T-helper 17 cell (primary cell): Measurements from ENCODE around the gene KRTAP2-4. TPM values are rescaled to one million over a fixed set of nuclear protein-coding genes. Genes with fewer than 3 reads are reported as not detected.
"Not testable (repeated sequence)": the region's sequence is repeated elsewhere in the genome, so short reads cannot be mapped to it uniquely, and the experiment has no call there.

Experiments used
- ATAC-seq: fragments of 150-1000 bp; cut with Tn5 transposase; 2 replicates; pipeline ENCODE4 v1.10.0; 2021; ENCODE audit warnings: mild to moderate bottlenecking, moderate library complexity
- DNase-seq, 3 donors: peaks; one replicate each; pipeline versions ENCODE4 v3.0.0 to v3.0.0-alpha.2; 2020 to 2021
- H3K9me3 ChIP-seq: one replicate; pipeline ENCODE4 v1.7.0; 2013; ENCODE audit warnings: low read length, mild to moderate bottlenecking; ENCODE audit not compliant: control insufficient read depth, poor library complexity, severe bottlenecking
- H3K27ac Mint-ChIP-seq: one replicate; pipeline ENCODE4 v1.8.0; 2022; ENCODE audit warnings: mild to moderate bottlenecking, moderate library complexity, mixed read lengths
- H3K27me3 Mint-ChIP-seq: one replicate; pipeline ENCODE4 v1.8.0; 2022; ENCODE audit warnings: mixed read lengths
- H3K36me3 Mint-ChIP-seq: one replicate; pipeline ENCODE4 v1.8.0; 2022; ENCODE audit warnings: low read depth, mixed read lengths
- H3K4me1 Mint-ChIP-seq: one replicate; pipeline ENCODE4 v1.8.0; 2022; ENCODE audit warnings: mild to moderate bottlenecking, mixed read lengths
- H3K4me3 Mint-ChIP-seq: one replicate; pipeline ENCODE4 v1.8.0; 2022; ENCODE audit warnings: mild to moderate bottlenecking, moderate library complexity, mixed read lengths
- total RNA-seq, 4 donors: library from RNA in 2 of 4; stranded (reverse) in 2 of 4; gene quantifications; one replicate each; pipeline ENCODE4 v1.2.3 and lab custom pipeline; 2022 to 2026

KRTAP2-4 gene
- total RNA-seq, 2 donors from 2014 or later: not detected

GRCh38 chr17:41096055-41096454 is 30.4 kb upstream of the KRTAP2-4 start:
- H3K9me3 ChIP-seq: no peaks in the 10 kb centered on the region
- ATAC-seq: no peak
- DNase-seq: no peak
- no peak overlapping the region for H3K27ac Mint-ChIP-seq
- no peak overlapping the region for H3K4me3 Mint-ChIP-seq
- peaks cover 45% of the 10 kb centered on the region for H3K27me3 Mint-ChIP-seq
- H3K36me3 Mint-ChIP-seq: peaks cover 5% of the 10 kb centered on the region
- peaks cover 9% of the 10 kb centered on the region for H3K4me1 Mint-ChIP-seq

GRCh38 chr17:41088760-41089352 is 23.2 kb upstream of the KRTAP2-4 start:
- not testable (repeated sequence) for DNase-seq, ATAC-seq, H3K9me3 ChIP-seq, H3K4me1 Mint-ChIP-seq, H3K27ac Mint-ChIP-seq, H3K4me3 Mint-ChIP-seq, H3K36me3 Mint-ChIP-seq
- H3K27me3 Mint-ChIP-seq: peaks cover 18% of the 10 kb centered on the region

DNA sequence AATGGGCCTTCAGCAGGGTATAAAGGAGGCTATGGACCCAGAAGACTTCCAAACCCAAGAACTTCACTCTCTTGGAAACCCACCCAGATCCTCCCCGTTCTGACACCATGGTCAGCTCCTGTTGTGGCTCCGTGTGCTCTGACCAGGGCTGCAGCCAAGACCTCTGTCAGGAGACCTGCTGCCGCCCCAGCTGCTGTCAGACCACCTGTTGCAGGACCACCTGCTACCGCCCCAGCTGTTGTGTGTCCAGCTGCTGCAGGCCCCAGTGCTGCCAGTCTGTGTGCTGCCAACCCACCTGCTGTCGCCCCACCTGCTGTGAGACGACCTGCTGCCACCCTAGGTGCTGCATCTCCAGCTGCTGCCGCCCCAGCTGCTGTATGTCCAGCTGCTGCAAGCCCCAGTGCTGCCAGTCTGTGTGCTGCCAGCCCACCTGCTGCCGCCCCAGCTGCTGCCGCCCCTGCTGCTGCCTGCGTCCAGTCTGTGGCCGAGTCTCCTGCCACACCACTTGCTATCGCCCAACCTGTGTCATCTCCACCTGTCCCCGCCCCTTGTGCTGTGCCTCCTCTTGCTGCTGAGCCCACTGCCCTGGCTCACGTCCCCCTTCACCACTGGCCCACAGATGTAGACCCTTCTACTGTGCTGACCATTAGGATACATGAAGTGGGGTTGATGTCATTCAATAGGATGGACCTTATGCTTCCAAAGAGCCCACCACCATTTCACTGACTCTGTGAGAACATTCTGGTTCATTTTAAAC is 18.6 kb upstream of the KRTAP2-4 start, which contains the start of gene KRTAP4-7:
Gene KRTAP4-7 (plus strand): TSS at position 51 of the 757 bp plus-strand sequence. CDS start 57 bp downstream, at position 108.
- H3K27ac Mint-ChIP-seq, H3K4me3 Mint-ChIP-seq, H3K4me1 Mint-ChIP-seq, ATAC-seq, DNase-seq, H3K36me3 Mint-ChIP-seq, H3K9me3 ChIP-seq: not testable (repeated sequence)
- H3K27me3 Mint-ChIP-seq: peaks cover 23% of the 10 kb centered on the region

DNA sequence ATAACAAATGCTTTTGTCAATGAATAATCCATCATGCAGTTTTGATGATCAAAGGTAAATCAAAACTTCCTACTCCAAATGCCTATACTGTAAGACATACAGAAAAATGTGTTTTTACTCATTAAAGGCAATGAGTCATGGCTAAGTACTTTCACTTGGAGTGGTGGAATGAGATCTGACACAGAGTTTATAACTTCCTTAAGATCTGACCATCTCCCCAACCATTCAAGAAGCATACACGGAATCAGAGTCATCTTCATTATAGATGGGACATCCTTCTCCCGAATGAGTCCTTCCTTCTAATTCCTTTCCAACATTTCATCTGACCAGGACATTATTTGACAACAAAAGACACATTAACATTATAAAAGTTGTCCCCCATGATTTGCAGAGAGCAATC is 17.7 kb upstream of the KRTAP2-4 start:
- not testable (repeated sequence) for DNase-seq, H3K36me3 Mint-ChIP-seq, H3K4me3 Mint-ChIP-seq, H3K27ac Mint-ChIP-seq, H3K9me3 ChIP-seq, ATAC-seq, H3K4me1 Mint-ChIP-seq
- H3K27me3 Mint-ChIP-seq: peaks cover 23% of the 10 kb centered on the region

GRCh38 chr17:41082626-41083025 is 16.9 kb upstream of the KRTAP2-4 start:
- DNase-seq (no peak), ATAC-seq (no peak)
- Mint-ChIP-seq H3K4me3 (no peak overlapping the region), H3K27ac (no peak overlapping the region), H3K4me1 (peaks cover 4% of the 10 kb centered on the region), H3K36me3 (no peaks in the 10 kb centered on the region), H3K27me3 (peaks cover 21% of the 10 kb centered on the region)
- no peaks in the 10 kb centered on the region for H3K9me3 ChIP-seq

DNA sequence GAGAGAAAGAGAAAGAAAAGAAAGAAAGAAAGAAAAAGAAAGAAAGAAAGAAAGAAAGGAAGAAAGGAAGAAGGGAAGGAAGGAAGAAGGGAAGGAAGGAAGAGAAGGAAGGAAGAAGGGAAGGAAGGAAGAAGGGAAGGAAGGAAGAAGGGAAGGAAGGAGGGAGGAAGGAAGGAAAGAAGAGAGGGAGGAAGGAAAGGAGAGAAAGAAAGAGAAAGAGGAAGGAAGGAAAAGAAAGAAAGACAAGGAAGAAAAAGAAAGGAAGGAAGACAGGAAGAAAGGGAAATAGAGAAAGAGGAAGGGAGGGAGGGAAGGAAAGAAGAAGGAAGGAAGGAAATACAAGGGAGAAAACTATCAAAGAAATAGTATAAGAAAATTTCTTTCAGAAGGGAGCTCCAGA is 11.1 kb upstream of the KRTAP2-4 start:
- H3K4me3 Mint-ChIP-seq: no peak overlapping the region
- DNase-seq: no peak
- no peak overlapping the region for H3K27ac Mint-ChIP-seq
- H3K9me3 ChIP-seq: no peaks in the 10 kb centered on the region
- H3K27me3 Mint-ChIP-seq: peaks cover 18% of the 10 kb centered on the region
- H3K4me1 Mint-ChIP-seq: peaks cover 3% of the 10 kb centered on the region
- no peak for ATAC-seq
- peaks cover 2% of the 10 kb centered on the region for H3K36me3 Mint-ChIP-seq

GRCh38 chr17:41073676-41074075 is 8.0 kb upstream of the KRTAP2-4 start:
- no peak for DNase-seq
- Mint-ChIP-seq H3K4me1 (peaks cover 3% of the 10 kb centered on the region), H3K27ac (no peak overlapping the region), H3K4me3 (no peak overlapping the region), H3K36me3 (peaks cover 2% of the 10 kb centered on the region), H3K27me3 (peaks cover 18% of the 10 kb centered on the region)
- ATAC-seq: no peak
- no peaks in the 10 kb centered on the region for H3K9me3 ChIP-seq

DNA sequence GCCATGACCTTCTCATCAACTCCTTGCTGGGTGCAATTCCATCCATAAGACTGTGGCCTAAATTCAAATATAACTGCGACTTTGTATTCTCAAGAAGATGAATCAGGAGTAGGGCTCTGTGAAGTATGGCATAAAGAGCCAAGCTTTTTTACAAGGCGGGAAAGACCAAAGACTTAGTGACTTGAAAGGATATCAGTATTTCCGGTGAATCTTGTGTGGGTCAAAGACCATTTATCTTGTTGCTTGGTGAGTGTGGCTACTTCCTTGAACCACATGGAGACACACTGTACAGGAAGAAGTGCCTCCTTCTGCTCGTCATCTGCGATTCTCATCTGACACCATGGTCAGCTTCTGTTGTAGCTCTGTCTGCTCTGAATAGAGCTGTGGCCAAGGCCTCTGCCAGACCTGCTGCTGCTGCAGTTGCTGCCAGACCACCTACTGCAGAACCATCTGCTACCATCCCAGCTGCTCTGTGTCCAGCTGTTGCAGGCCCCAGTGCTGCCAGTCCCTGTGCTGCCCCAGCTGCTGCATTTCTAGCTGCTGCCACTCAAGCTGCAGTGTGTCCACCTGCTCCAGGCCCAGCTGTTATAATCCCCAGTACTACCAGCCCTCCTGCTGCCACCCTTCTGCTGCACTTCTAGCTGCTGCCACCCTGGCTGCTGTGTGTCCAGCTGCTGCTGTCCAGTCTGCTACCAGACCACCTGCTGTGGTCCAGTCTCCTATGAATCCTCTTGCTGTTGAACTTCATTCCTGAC is 6.1 kb upstream of the KRTAP2-4 start:
- H3K27me3 Mint-ChIP-seq: peaks cover 18% of the 10 kb centered on the region
- H3K36me3 Mint-ChIP-seq: peaks cover 2% of the 10 kb centered on the region
- no peak overlapping the region for H3K27ac Mint-ChIP-seq
- H3K9me3 ChIP-seq: no peaks in the 10 kb centered on the region
- peaks cover 3% of the 10 kb centered on the region for H3K4me1 Mint-ChIP-seq
- no peak for DNase-seq
- H3K4me3 Mint-ChIP-seq: no peak overlapping the region
- ATAC-seq: no peak

DNA sequence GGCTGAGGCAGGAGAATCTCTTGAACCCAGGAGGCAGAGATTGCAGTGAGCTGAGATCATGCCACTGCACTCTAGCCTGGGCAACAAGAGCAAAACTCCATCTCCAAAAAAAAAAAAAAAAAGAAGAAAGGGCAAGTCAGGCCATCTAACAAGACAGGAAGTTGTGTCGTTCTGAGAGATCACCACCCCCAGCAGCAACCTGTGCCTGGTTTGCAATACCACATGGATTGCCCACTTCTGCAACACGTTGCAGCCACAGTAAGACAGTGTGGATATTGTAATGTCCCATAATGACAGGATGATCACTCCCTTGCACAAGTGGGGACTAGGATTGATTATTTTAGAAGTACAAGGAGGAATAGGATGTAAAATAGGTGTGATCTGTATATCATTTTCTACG is 3.4 kb upstream of the KRTAP2-4 start:
- H3K27me3 Mint-ChIP-seq: peaks cover 14% of the 10 kb centered on the region
- DNase-seq: no peak
- peaks cover 3% of the 10 kb centered on the region for H3K4me1 Mint-ChIP-seq
- H3K36me3 Mint-ChIP-seq: no peaks in the 10 kb centered on the region
- H3K4me3 Mint-ChIP-seq: no peak overlapping the region
- H3K27ac Mint-ChIP-seq: no peak overlapping the region
- ATAC-seq: no peak
- no peaks in the 10 kb centered on the region for H3K9me3 ChIP-seq

DNA sequence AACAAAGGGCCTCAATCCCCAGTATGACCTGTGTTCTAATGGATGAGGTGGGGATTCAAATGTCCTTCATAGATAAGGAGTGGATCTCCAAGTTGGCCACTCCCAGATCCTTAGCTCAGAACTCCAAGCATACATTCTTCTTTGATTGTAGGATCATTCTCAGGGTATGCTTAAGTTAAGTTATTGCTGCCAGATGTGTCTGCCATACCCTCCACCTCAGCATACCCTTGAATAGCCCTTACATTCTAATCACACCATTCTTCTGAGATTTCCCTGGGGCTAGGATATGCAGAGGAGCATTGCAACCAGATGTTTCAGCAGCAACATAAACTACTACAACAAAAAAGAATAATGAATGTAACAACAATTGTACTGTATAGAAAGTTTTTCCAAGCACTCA is 1.6 kb upstream of the KRTAP2-4 start:
- H3K9me3 ChIP-seq: no peaks in the 10 kb centered on the region
- no peaks in the 10 kb centered on the region for H3K36me3 Mint-ChIP-seq
- H3K27me3 Mint-ChIP-seq: peaks cover 12% of the 10 kb centered on the region
- H3K4me3 Mint-ChIP-seq: no peak overlapping the region
- DNase-seq: no peak
- peaks cover 3% of the 10 kb centered on the region for H3K4me1 Mint-ChIP-seq
- no peak for ATAC-seq
- H3K27ac Mint-ChIP-seq: no peak overlapping the region

DNA sequence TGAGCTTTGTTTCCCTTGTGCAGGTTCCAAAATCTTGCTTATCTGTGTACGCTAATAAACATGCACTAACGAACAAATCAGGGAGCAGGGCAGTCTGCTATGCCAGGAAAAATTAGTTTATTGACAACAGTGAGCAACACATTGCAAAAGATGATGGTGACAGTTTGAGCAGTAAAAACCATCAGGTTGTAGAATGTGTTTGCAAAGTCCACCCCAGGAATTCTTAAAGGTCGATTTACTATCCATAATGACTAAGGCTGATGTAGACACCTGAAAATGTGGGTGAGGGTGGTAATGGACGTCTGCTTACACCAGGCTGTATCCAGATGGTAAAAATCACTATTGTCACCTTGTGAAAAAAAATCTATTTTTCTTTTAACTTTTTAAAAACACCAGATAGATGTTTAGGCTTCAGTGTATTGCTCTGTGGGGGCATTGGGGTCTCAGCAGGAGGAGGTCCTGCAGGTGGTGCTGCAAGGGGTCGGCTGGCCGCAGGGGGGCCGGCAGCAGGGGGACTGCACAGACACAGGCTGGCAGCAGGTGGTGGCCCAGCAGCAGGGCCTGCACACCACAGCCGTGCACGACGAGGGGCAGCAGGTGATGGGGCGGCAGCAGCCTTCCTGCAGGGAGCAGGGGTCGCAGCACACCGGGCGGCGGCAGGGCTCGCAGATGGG is 526 bp downstream of the KRTAP2-4 start:
- H3K36me3 Mint-ChIP-seq, H3K27ac Mint-ChIP-seq, H3K9me3 ChIP-seq, ATAC-seq, DNase-seq, H3K4me1 Mint-ChIP-seq, H3K4me3 Mint-ChIP-seq: not testable (repeated sequence)
- H3K27me3 Mint-ChIP-seq: peaks cover 27% of the 10 kb centered on the region

DNA sequence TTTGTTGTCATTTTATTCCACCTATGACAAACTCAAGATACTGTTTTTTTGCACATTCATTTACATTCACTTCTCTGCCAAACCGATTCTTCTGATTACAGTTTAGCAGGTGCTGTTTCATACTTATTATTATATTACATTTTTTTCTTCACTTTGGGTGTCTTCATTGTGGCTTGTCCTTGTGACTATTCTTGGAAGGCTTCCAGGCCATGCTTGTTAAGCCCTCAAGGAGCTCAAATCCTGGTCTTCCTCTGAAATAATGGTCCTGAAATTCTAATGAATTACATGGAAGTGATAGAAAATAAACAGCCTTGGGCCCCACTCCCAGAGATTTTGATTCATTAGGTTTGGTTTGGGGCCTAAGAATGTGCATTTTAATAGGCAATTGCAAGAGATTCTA is 1.4 kb downstream of the KRTAP2-4 start:
- no peak overlapping the region for H3K27ac Mint-ChIP-seq
- peaks cover 2% of the 10 kb centered on the region for H3K4me1 Mint-ChIP-seq
- peaks cover 2% of the 10 kb centered on the region for H3K36me3 Mint-ChIP-seq
- H3K27me3 Mint-ChIP-seq: peaks cover 34% of the 10 kb centered on the region
- no peaks in the 10 kb centered on the region for H3K9me3 ChIP-seq
- no peak overlapping the region for H3K4me3 Mint-ChIP-seq
- no peak for ATAC-seq
- DNase-seq: no peak

- no peak for DNase-seq
- Mint-ChIP-seq H3K4me1 (peaks cover 4% of the 10 kb centered on the region), H3K27ac (no peak overlapping the region), H3K36me3 (peaks cover 3% of the 10 kb centered on the region), H3K4me3 (no peak overlapping the region), H3K27me3 (peaks cover 42% of the 10 kb centered on the region)
- no peaks in the 10 kb centered on the region for H3K9me3 ChIP-seq
- ATAC-seq: no peak
Observed at GRCh38 chr17:41063449-41063848, 2.2 kb downstream of the KRTAP2-4 start.
